GM12873 (cell line): ENCODE measurements around the gene CATSPERE.

ENCODE experiments used
- TF ChIP-seq, protein P1 (sequence below): IDR thresholded peaks from 2 replicates; pipeline ENCODE4 v1.5.1; 2012; ENCODE audit warnings: low read depth, mild to moderate bottlenecking, moderate library complexity, low read length, control low read depth; ENCODE audit not compliant: insufficient read depth; ENCODE audit errors: missing control alignments

Gene CATSPERE

DNA sequence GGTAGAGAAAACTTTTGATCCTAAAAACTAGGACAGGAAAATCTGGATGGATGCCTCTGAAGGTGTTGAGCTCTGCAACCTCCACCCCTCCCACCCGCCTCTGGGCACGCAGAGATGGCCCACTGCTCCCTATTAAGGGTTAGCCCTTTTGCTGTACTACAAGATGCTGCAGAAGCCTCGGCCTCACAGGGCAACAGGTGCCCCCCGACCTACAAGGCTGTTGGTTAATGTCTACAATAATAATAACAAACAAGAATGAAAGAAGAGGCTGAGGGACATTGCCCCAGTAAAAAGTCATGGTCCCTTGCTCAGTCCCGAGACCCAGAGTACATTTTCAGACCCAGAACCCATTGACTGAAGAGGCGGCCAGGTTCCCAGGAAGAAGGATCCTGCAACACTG is 184.3 kb downstream of the CATSPERE start:
- TF ChIP-seq, protein P1, sequence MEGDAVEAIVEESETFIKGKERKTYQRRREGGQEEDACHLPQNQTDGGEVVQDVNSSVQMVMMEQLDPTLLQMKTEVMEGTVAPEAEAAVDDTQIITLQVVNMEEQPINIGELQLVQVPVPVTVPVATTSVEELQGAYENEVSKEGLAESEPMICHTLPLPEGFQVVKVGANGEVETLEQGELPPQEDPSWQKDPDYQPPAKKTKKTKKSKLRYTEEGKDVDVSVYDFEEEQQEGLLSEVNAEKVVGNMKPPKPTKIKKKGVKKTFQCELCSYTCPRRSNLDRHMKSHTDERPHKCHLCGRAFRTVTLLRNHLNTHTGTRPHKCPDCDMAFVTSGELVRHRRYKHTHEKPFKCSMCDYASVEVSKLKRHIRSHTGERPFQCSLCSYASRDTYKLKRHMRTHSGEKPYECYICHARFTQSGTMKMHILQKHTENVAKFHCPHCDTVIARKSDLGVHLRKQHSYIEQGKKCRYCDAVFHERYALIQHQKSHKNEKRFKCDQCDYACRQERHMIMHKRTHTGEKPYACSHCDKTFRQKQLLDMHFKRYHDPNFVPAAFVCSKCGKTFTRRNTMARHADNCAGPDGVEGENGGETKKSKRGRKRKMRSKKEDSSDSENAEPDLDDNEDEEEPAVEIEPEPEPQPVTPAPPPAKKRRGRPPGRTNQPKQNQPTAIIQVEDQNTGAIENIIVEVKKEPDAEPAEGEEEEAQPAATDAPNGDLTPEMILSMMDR = no peak

DNA sequence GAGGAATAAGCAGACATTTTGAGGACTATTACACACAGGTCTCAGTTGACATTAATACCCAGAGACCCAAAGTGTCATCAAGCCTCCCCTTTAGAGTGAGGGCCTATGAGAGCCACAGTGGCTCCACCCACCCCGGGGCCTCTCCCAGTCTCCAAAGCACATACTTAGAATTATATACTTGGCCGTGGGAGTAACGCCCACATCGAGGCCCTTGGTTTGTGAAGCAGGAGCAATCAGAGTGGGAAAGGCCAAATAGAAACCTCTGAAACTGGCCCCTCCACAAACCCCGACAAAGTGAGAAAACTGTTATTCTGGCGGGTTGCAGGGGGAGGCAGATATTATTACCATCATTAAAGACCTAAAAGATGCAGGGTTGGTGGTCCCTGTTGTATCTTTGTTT is 184.8 kb downstream of the CATSPERE start:
- TF ChIP-seq, protein P1 = no peak

DNA sequence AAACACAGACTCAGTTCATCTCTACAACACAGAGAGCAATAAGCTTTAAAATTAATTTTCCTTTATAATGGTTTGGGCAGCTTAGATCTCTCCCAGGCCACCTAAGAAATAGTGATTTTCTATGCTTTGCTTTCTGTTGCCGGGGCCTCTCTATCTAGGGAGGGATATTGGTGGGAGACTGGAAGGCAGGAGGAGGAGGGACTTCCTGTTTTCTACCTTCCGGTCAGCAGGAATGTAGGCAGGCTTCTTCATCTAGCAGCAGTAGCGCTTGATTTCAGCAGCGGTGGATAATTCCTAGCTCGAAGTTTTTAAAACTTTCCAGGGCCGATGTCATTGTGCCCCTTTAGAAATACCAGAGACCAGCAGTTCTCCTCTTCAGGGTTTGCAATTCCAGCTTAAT is 186.7 kb downstream of the CATSPERE start:
- TF ChIP-seq, protein P1 = no peak

DNA sequence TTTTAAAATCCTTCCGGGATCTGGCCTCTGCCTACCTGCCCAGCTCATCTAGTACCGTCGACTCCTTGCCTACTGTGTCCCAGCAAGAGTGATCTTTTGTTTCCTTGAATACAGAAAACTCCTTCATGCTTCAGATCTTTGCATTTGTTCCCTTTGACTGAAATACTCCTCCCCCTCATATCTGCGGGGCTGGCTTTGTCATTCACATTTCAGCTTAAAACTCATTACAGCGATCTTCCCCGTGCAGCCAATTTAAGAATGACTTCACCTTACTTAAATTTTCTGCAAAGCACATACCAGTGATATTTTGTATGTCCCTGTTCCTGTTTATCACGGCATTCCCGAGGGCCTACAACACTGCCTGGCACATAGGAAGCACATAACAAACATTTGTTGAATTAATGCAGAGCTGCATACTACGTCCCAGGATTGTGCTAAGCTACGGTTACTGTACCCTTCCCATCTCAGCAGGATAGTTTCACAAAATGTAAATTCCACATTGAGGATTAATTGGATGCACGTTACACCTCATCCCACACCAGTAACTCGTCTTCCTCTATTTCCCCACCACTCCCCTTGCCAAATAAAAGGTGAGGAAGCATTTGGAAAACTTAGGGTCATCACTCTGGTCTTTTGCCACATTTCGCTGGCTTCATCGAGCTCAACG is 191.0 kb downstream of the CATSPERE start:
- TF ChIP-seq, protein P1 = no peak

DNA sequence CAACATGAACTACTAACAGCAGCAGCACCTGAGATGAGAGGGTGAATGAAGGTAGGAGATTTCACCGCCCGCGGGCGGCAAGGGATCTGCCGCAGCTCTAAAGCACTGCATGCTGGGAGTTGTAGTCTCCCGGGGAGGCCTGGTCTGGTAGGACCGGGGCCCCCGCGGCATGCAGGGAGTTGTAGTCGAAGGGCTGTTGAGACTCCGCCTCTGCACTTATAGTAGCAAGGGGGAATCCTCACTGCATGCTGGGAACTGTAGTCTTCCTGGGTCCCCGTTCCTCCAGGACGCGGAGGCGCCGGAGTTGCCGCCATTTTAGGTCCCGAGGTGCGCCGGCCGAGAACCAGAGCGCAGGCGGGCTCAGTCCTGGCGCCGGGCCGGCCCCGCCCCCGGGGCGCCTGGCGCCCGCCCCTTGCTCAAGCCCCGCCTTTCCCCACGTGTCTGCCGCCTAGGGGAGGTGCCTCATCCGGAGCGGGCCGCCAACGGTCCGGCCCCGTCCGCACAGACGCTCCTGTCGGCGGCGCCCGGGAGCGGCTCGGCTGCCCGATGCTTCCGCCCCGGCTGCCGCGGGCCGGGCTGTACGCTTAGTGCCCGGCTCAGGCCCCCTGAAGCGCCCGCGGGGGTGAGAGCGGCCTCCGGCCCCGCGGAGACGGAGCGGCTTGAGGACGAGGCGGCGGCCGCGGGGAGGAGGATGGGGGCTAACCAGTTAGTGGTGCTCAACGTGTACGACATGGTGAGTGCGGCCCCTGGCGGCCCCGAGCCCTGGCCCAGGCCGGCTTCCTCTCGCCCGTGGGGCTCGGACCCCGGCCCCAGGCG is 191.8 kb downstream of the CATSPERE start, which contains the start of gene DESI2:
TSS of gene DESI2 (plus strand) at position 504 of the 816 bp plus-strand sequence. CDS start at position 692, 188 bp downstream.
- TF ChIP-seq, protein P1 = peak; percentile 51

DNA sequence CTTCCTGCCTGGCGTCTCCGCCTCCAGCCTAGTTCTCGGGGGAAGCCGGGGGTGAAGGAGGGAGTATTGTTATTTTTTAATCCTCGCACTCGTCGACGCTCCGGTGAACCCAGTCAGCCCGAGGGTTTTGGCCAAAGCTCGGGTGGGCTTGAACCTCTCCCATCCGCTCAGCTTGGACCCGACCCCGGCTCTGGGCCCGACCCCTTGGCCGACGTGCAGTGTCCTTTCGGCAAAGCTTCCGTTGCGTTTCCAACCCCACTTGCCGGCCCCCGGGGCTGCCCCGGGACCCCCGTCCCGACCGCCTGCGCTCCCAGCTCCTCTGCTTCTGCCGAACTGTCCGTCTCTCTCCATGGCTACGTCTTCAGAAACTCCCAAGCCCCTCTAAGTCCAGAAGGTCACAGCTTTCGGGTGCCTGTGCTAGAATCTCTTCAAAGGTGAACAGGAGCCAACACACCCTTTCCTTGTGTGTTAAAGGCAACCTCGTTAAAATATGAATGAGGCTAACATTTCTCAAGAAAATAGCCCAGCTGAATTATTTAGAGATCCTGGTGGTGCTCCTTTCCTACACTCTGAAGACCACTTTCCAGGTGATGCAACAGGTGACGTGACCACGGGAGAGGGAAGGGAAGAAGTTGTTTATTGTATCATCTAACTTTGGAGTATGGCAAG is 192.5 kb downstream of the CATSPERE start:
- TF ChIP-seq, protein P1 = no peak
